ENCODE measurements around the gene IQSEC1. TPM values are rescaled to one million over a fixed set of nuclear protein-coding genes. Genes with fewer than 3 reads are reported as not detected.

Gene IQSEC1
- total RNA-seq, 4 donors from 2014 or later = 33.6 to 72.0 (median 55.9) TPM

DNA sequence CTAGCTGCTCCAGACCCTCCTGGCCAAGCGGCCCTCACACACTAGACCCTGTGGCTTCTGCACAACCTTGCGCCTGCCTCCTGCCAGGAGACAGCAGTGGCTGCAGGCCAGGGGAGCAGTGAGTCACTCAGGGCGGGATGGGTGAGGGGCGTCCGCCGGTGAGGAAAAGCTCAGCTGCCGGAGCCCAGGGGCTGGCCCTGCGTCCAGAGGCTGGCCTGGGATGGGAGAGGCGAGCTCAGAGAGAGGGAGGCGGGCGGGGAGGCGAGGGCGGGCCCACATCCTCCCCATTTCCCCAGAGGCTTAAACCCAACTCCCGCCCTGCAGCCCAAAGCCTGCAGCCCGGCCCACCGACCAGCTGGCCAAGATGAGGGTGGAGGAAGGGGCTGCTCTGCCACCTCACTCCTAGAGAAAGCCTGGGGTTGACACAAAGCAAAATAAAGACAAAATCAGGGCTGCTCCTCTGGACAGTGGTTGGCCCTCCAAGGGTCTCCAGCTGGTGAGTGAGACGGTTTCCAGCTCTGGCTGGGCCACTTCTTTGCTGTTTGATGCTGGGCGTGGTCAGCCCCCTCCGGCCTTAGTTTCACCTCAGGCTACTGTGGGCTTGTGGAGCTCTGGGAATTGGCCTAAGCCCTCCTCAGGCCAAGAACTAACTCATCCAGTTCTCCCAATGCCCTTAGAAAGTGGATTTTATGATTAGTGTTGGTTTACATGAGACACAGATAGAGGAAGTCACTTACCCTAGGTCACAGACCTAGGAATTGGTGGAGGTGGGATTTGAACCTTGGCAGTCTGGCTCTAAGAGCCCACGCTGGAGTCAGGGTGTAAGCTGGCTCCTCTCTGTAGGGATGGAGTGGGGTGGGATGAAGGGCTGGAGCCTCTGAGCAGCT lies 50.6 kb downstream of the IQSEC1 start:
- ATAC-seq (ENCODE audit: low FRiP score) (peak; percentile 81), DNase-seq (ENCODE audit: low spot score) (no peak)
- no peak for TF ChIP-seq CTCF (IDR thresholded peaks at IDR 0.05)

- DNase-seq (ENCODE audit: low spot score) (no peak), ATAC-seq (ENCODE audit: low FRiP score) (no peak)
- TF ChIP-seq CTCF (IDR thresholded peaks at IDR 0.05) = no peak
Measured at GRCh38 chr3:13021141-13022114, 51.8 kb downstream of the IQSEC1 start.

GRCh38 chr3:13020159-13020750 lies 53.0 kb downstream of the IQSEC1 start:
- TF ChIP-seq CTCF (IDR thresholded peaks at IDR 0.05) = no peak
- ATAC-seq (ENCODE audit: low FRiP score) = no peak

GRCh38 chr3:13019243-13020095 lies 53.8 kb downstream of the IQSEC1 start:
- ATAC-seq (ENCODE audit: low FRiP score) (peak; percentile 35), DNase-seq (ENCODE audit: low spot score) (no peak)
- no peak for TF ChIP-seq CTCF (IDR thresholded peaks at IDR 0.05)

More at GRCh38 chr3:13020159-13020750, 53.0 kb downstream of the IQSEC1 start:
- DNase-seq (ENCODE audit: low spot score) = no peak

DNA sequence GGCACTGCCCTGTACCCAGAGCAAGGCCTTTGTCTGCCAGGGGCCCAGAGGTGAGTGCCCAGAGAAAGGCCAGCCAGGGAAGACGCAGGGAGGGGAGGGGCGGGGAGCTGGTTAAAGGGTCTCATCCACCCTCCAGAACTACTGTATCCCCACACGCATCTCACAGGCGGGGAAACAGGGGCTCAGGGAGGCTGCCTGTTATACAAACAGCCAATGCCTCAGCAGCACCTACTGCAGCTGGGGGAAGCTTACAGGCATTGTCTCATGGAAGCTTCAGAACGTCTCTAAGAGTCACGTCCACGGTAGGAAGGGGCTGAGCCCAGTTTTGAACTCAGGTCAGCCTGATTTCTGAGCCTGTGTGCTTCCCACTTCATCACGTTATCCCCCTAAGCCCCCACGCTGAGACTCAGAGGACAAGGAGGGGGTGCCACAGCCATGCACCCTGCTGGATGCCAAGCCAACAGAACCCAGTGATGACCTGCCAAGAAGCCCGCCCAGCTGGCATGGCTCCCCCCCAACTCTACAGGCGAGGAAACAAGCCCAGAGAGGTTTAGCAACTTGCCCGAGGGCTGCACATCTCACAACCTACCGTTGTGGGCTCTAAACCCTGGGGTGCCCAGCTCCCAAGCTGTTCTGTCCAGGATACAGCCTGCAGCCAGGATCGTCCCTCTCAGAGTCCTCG lies 54.5 kb downstream of the IQSEC1 start:
- TF ChIP-seq CTCF (IDR thresholded peaks at IDR 0.05) = no peak
- ATAC-seq (ENCODE audit: low FRiP score) (no peak), DNase-seq (ENCODE audit: low spot score) (no peak)

All from omental fat pad (tissue), 4 donors.